Head of caudate nucleus (tissue), 42 donors: ENCODE data around the gene MED27.

Experiments used
- DNase-seq, 42 donors: peaks; one replicate each; pipeline versions ENCODE4 v3.0.0 to v3.0.0-alpha.2; 2020 to 2021; ENCODE audit warnings: mixed read lengths in 7 of 42
- intact Hi-C: fragments of 100-400 bp; cut with DNase I; formaldehyde crosslinking; loops from one replicate; pipeline ENCODE4 v1.15.0; 2022

Gene MED27

DNA sequence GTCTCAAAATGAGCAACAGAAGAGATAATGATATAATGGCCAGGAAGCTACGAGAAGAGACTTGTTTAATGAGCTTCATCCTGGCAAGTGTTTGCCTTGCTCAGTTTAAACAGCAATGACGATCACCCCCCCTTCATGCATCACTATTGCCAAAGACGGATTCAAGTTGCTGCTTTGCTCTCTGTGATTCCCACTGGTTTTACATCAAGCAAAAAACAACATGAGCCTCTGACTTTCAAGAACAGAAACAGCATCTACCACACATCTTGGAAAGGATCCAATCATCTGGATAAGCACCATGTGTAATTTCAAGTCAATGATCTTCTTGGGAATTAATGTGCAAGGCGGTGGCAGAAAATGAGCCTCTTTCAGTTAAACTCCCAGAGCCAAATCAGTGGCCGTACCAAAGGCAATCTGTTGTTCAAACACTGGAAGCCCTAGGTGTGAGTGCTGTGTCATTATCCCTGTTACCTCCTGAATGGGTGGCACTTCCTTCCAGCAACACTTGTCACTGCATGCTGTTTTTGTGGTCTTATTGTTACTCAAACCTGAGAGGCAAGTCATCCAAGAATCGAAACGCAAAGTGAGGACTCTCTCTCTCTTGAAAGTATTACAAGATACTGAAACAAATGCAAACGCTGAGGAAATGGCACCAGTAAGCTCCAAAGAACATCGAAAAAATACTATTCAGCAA lies 72.8 kb downstream of the MED27 start:
- intact Hi-C loops: no loop called here

DNA sequence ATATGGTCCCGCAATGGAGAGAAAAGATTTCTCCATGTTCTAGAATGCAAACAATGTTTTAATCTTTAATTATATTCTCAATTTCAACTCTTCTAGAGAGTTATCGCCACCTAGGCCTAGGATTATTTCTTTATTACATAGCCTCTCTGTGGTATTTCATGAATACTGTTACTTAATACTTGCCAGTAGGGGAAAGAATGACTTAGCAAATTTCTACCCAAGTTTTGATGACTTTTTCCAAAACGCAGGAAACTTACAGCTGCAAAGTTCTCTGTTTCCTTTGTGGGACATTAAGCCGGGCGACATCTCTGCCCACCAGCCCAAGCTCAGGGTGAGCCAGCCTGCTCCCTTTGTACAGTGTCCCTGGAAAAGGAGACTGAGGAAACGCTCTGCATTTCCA lies 73.8 kb downstream of the MED27 start:
- DNase-seq: peak in 1 of 42 donors; percentile 42
- intact Hi-C loops: no loop called here

More for the DNA sequence above, 72.8 kb downstream of the MED27 start:
- DNase-seq: no peak

DNA sequence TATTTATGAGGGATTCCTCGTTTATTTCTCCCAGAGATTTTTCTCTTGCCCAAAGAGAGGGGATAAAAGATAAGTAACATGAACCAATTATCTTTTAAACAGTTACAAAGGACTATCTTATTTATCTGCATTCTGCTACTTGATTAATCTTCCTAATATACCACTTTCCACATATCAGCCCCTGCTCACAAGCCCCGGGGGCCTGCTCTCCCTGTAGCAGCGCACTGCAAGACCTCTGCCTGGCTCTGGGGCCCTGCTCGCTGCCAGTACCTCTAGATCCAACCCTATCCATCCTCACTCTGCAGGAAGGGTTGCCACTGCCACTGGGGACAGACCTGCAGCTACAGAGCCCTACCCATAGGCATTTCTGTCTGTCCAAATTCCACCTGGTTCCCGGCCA lies 75.3 kb downstream of the MED27 start:
- no peak for DNase-seq
- intact Hi-C loops: no loop called here

DNA sequence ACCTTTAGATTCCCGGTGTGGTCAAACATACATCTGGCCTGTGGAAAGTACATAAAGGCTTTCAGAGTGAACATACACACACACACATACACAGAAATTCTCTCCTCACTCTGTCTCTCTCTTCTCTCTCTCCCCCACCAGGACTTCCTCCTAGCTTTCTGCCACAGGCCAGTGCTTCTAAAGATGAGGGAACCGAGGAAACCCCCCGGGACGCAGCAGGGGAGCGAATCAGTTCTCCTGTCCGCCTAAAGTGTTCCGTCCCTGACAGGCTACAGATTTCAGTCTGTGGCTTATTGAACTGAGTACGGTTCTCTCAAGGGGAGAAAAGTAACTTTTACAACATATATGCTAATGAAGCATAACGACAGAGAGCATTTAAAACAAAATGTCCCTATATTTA lies 75.8 kb downstream of the MED27 start:
- DNase-seq: no peak
- intact Hi-C loops: no loop called here

DNA sequence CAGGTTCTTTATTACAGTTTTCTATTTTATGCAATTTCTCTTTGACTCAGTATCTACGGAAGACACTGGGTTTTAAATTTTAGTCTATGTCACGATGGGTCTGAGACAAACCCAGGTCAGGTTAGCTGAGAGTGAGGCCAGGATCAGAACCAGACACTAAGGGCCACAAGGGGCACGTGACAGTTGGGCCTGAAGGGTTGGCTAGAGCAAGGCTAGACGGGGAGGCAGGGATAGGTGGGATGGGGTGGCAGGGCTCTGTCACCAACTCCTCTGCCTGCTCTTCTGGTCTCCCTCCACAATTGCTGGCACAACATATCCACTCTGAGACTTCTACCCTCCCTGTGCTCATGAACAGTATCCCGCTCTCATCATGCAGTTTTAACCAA lies 76.4 kb downstream of the MED27 start:
- intact Hi-C loops: no loop called here

DNA sequence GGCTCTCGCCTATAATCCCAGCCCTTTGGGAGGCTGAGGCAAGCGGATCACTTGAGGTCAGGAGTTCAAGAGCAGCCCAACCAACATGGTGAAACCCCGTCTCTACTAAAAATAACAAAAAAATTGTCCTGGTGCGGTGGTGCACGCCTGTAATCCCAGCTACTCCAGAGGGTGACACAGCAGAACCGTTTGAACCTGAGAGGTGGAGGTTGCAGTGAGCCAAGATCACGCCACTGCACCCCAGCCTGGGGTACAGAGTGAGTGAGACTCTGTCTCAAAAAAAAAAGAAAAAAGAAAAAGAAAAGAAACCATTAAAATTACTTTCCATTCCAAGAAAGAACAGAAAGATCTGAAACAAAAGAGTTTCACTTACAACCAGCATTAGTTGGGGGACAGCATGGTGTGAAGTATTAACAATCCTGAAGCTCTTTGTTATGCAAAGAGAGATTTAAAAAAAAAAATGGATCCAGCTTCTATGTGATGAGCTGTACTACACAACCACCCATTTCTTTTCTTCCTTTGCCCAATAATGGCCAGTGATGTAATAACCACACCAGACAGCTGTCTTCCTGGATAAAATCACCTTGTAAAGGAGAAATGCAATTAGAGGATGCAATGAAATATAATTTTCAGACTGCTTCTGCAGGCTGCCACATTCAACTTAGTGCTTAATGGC lies 76.9 kb downstream of the MED27 start:
- no peak for DNase-seq
- intact Hi-C loops: no loop called here

More for the DNA sequence above, 76.4 kb downstream of the MED27 start:
- no peak for DNase-seq

DNA sequence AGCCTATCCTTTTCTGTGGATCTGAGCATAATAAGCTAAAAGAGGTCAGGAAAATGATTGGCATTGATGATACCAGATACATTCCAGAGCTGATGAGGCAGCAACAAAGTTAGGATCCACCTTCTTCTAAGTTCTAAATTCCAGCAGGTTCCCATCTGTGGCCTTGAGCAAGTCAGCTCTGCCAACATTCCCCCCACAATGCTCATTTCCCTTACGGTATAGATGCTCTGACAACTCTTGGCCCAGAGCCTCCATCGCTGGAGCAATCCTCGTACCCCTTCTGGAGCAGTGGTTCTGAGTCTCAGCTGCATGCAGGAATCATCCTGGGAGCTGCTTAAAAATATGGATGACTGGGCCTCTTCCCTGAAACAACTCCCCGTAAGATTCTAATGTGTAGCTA lies 78.1 kb downstream of the MED27 start:
- intact Hi-C loops: no loop called here
- no peak for DNase-seq

DNA sequence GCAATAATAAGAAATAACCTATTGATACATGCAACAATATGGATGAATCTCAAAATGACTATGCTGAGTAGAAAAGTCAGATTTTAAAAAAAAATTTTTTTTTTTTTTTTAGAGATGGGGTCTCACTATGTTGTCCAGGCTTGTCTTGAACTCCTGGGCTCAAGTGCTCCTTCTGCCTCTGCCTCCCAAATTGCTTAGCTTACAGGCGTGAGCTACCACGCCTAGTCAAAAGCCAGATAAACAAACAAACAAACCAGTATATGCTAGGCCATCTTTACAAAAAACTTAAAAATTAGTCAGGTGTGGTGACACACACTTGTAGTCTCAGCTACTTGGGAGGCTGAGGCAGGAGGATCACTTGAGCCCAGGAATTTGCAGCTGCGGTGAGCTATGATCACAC lies 79.0 kb downstream of the MED27 start:
- intact Hi-C loops: no loop called here
- DNase-seq: no peak

DNA sequence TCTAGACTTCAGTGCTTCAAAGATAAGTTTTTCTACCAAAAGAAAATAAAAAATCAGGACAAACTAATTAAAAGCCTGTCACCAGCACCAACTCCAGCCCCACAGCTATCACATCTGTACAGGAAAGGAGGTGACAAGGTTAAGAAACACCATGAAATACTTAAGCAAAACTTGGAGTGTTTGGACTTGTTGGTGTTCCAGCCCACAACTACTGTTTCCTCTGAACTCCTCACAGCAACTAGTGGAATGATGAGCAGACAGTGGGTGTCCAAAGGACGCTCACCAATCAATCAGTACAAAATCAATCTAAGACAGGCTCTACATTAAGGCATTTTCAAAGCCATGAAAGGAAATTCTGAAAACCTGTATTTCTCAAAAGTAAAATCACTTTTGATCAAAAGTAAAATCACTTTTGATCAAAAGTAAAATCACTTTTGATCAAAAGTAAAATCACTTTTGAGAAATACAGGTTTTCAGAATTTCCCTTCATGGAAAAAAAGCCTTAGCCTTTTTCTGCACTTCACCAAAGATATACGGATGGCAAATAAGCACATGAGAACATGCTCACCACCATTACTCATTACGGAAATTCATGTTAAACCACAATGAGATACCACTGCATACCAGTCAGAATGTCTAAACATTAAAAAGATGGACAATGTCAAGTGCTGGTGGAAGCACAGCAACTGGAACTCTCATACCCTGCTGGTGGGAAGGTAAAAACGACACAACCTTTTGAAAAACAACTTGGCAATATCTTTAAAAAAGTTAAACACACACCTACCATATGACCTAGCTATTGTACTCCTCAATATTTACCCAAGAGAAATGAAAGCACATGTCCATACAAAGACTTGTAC lies 79.7 kb downstream of the MED27 start:
- intact Hi-C loops: no loop called here
- DNase-seq: no peak

DNA sequence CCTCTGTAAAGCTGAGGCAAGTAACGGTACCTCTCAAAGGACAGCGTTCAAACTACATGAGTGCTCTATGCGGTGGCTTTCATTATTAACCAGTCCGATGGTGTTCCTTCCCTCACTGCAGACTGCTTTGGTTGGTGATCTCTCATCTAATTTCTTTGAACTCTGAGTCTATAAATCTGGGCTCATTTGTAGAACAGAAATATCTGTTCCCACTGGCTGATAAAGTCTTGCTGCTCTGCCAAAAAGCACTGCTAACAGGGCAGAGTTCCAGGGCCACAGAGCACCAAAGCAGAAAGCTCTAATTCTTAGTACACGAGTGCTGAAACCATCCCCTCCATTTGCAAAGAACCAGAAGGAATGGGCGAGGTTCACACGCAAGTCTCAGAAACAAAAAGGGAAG lies 81.9 kb downstream of the MED27 start:
- intact Hi-C loops: no loop called here
- DNase-seq: peak in 27 of 42 donors; percentile 12 to 71 (median 30)

DNA sequence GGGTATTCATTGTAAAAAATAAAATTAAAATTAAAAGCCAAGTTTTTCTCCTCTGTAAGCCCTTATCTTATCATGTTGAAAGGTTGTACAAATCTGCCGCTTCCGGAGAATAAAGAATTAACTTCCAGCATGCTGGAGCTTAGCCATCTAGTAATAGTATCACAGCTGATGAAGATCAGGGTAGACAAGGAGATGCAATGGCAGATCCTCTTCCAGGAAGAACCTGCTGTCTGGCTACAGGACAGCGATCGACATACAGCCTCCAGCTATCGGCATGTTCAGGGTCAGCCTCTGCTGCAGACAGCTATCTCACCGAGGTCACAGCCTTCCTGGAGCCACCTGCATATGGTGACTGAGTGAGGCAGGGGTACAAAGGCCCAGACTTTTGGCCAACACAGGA lies 82.6 kb downstream of the MED27 start:
- no peak for DNase-seq
- intact Hi-C loops: no loop called here

DNA sequence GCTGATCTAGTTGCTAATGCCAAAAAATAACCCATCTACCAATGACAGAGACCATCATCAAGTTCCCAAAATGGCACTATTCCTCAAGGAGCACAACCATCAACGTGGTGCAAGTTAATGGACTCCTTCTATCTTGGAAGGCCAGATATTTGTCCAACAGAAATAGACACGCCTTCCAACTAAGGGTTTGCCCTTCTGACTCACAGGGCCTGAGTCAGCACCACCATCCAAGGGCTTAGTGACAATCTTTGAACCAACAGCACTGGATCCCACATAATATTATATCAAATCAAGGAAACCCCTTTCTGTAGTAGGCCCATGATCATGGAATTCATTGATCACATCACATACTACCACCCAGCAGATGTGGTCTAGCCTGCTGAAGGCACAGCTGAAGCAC lies 84.3 kb downstream of the MED27 start:
- intact Hi-C loops: no loop called here
- no peak for DNase-seq

DNA sequence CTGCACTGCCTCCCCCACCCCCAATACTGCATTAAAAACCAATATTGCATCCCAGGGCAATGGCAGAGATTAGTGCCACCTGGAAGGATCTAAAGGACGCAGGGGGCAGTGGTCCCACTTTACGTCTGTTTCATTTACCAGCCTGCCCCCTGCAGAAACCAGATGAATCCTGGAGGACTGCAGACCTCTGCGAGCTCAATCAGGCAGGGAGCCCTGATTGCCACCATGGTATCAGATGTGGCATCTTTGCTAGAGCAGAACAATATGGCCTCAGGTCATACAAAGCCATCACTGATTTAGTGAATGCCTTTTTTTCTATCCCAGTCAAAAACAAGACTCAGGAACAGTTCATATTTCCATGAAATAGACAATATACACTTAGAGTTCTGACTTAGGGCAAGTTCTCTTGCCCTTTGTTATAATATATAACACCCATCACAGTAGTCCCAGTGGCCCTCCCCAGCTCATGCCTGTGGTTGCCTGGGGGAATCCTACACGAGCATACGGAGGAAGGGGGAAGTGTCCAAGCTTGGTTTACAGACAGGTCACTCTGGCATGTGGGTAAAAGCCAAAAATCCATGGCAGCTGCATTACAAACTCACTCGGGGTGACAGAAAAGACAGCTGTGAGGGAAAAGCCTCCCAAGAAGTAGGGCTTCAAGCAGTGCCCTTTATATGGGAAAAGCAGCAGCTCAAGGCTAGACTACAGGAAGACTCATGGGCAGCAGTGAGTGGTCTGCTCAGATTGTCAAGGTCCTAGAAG lies 85.1 kb downstream of the MED27 start:
- intact Hi-C loops: no loop called here
- DNase-seq: no peak

DNA sequence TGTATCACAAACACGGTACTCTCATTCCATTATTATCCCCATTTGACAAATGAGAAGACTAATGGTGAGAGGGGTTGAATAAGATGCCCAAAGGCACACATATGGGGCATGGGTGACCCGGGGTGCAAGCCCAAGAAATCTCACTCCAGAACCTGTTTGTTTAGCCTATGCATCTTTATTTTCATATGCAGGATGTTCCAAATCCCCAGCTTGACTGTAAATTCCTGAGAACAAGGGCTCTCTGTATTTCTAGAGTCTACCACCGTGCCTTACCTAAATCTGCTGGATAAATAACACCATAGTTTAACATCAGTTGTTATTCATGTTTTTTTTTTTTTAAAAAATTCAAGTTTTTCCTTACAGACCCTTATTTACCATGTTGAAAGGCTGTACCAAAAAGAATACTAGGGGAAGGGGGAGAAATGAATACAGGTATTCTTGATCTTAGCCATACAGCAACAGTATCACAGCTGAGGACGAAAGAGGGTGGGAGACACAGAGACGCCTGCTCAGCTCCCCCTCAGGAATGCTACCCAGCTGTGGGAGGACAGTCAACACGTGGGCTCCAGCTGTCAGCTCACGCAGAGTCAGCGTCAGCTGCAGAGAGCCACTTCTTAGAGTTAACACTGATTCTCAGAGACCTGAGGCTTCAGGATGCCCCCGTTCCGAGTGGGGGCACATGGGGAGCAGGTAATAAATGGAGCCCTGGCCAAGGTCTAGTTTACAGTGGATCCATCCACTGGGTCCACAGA lies 86.6 kb downstream of the MED27 start:
- DNase-seq: no peak
- intact Hi-C loops: no loop called here

DNA sequence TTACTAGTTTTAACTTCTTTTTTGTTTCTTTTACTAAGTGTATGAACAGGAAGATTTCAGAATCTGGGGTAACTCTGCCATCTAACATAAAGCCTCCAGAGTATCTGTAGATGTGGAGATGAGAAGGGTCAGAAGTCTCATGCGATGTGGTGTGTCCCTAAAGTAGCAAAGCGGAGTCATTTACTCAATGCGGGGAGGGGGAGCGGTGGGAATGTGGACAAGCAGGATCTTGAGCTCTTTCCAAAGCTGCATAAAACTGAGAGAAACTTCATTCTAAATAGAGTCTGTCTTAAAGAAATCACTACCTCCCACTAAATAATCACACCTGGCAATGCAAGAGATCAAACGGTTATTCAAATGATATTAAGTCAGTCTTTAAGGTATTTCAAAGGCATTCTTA lies 92.4 kb downstream of the MED27 start:
- no peak for DNase-seq
- intact Hi-C loops: no loop called here

DNA sequence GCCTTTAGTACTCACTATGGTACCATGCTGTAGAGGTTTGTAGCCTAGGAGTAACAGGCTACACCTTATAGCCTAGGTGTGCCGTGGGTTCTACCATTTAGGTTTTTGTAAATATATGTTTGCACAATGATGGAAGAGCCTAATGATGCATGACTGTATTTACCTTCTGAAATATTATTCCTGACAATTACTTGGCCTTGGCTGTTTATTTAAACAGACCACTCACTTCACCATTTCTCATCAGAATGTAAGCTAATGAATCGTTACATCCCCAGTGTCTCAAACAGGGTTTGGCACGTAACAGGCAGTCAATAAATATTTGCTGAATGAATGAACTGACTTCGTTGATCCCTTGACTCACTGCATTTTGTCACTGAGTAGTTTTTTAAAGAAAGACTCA lies 93.1 kb downstream of the MED27 start:
- intact Hi-C loops: no loop called here
- DNase-seq: no peak

DNA sequence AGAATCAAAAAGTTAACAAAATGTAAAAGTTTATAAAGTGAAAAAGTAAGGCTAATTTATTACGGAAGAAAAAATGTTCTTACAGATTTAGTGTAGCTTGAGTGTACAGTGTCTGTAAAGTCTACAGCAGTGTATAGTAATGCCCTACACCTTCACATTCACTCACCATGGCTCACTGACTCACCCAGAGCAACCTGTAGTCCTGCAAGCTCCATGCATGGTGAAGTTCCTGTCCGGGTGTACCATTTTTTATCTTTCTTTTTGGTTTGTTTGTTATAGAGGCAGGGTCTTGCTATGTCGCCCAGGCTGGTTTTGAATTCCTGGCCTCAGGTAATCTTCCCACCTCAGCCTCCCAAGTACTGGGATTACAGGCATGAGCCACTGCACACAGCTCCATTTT lies 93.6 kb downstream of the MED27 start:
- intact Hi-C loops: no loop called here
- DNase-seq: no peak

DNA sequence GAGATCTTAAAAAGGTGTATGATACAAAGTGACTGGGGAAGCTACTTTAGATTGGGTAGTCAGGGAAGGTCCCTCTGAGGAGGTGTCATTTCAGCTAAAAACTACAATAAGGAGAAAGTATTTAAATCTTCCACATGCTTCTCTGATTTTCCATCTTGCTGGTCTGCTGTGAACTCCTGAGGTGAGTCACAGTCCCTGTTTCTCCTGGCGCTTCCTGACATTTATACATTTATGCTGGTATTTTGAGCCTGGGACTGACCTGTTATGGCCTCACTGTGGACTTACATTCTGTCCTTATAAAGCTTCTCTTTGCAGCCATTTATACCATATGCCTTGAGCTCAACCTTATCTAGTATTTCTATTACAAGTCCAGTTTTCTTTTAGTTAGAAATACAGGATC lies 95.1 kb downstream of the MED27 start:
- intact Hi-C loops: no loop called here
- no peak for DNase-seq

DNA sequence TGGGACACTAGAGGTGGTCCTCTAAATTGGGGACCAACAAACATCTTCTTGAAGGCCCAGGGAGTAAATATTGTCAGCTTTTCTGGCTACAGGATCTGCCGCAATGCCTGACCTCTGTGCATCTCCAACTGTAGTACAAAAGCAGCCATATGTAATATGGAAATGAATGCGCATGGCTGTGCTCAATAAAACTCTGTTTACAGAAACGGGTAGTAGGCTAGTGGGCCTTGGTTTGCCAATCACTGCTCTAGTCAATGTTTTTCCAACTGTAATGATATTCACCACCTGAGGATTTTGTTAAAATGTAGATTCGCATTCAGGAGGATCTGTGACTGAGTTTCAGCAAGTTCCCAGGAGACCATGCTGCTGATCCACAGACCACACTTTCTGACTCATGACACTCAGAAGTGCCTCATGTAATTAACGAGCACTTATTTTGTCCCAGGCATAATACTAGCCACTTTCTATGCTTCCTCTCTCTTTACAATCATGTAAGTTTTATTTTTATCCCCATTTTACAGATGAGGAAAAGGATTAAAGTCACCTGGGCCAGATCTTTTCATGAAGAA lies 96.9 kb downstream of the MED27 start:
- intact Hi-C loops: no loop called here
- DNase-seq: no peak
